ENCODE results near the gene THRB. TPM values are rescaled to one million over a fixed set of nuclear protein-coding genes. Genes with fewer than 3 reads are reported as not detected.
A peak's percentile ranks its signal among the peaks of the same experiment; 100 is the strongest.

The THRB gene
- total and polyA plus RNA-seq, 9 of the 15 experiments (the other 6 are each of a cell fraction or from before 2014, with no cell fraction given), result 1.7 to 14.9 (median 6.9) TPM

DNA sequence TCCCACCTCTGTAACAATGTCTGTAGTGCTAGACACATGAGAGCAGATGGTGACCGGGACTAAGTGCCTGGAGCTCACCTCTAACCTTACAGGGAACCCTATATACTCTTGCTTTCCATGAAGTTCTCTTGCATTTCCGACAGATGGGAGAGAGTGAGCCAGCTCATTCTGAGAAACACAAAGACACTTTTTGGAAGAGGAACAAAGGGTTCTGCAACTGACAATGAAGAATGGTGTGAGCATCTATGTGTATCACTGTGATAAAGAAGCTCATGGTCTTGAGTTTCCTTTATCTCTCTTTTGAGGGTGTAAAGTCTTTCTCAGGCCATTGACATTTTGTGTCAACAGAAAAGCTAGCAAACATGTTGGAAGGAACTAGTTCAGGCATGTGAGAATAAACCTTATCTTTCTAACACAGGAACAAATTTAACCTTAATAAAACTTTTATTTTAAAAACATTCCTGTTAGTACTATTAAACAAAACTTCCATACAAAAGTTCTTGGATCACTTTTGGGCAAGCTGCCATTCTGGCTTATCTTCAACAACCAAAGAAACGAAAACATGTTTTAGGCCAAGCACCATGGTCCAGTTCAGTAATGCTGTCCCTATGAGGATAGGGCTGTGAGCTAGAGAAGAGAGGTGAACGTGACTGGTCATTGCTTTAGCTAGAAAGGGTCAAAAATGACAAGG is 142.7 kb downstream of the THRB start (continued):
- TF ChIP-seq, protein P1, sequence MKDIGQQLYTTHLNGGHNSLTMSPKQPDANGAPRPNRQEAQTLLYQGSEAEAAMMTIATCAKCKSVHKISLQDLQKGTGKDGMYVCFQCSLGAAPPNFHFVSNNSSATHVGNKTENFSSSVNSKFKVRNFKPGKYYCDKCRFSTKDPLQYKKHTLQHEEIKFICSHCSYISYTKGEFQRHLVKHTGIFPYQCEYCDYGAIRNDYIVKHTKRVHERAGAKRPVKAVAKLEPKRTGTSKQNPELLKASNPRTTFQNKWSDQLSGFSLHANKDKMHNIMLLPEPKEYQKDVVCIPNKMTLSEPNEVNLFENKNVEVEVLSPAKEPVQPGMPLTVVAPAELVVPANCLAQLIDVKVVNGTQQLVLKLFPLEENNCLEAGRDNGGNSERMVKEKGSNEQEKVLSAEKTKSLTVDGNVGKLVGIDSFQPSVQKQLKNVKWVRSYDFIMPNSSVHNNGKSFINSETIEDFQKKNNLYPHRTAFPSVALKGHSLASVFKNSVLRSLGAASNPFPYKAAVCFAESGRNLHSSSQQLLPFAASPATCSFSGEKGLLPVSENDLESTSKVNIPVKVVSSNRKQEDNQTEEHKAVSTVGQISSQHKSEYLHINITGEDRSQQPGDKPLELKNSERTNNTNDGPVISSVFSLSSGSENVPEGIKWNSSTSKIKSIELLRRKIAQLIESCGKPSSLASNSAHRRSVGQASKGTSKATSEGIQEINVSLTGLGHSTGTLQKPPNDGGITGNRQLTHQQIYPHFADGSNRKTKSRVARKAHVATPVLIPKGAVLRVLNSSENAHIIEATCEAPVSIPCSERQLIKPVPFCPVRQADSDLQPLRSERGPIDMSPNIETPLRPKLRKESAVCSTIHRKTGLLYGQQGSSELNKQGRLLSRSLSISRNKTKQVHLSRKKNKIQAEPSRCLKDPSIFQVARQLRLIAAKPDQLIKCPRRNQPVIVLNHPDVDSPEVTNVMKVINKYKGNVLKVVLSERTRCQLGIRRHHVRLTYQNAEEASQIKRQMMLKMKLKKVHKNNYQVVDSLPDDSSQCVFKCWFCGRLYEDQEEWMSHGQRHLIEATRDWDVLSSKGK (CRISPR knock-in tag; IDR thresholded peaks at IDR 0.05), result no peak
- TF ChIP-seq HDAC3 (IDR thresholded peaks at IDR 0.05; ENCODE audit: borderline replicate concordance, partially characterized antibody) (peak; percentile 94), GTF2A2 (tag; IDR thresholded peaks at IDR 0.05) (no peak), CREB1 (IDR thresholded peaks at IDR 0.05) (peak; percentile 32; the same call in 1 of the 2 replicates), CREB1 (CRISPR knock-in tag; IDR thresholded peaks at IDR 0.05) (no peak), CEBPB (tag; IDR thresholded peaks at IDR 0.05) (peak; percentile 20; the same call in 1 of the 2 replicates), NR4A1 (CRISPR knock-in tag; IDR thresholded peaks at IDR 0.05) (no peak), NR4A1 (tag; IDR thresholded peaks at IDR 0.05) (peak; percentile 92), ZNF311 (CRISPR knock-in tag; IDR thresholded peaks at IDR 0.05) (0 out of 2 replicates have a peak, but pooled peaks have one; percentile 55), CHD7 (IDR thresholded peaks at IDR 0.05; ENCODE audit: low read depth, low read length) (no peak), ARID1B (IDR thresholded peaks at IDR 0.05) (peak; percentile 98)
- TF ChIP-seq, protein P2, sequence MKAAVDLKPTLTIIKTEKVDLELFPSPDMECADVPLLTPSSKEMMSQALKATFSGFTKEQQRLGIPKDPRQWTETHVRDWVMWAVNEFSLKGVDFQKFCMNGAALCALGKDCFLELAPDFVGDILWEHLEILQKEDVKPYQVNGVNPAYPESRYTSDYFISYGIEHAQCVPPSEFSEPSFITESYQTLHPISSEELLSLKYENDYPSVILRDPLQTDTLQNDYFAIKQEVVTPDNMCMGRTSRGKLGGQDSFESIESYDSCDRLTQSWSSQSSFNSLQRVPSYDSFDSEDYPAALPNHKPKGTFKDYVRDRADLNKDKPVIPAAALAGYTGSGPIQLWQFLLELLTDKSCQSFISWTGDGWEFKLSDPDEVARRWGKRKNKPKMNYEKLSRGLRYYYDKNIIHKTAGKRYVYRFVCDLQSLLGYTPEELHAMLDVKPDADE (conservative IDR thresholded peaks at IDR 0.05; ENCODE audit: control insufficient read depth, low read depth, low read length), result no peak

Measured in K562 (cell line).